K562 (cell line): ENCODE measurements around the gene CYB5D1.

Source experiments
- DNMT1 ChIP-seq: fragments of 450-650 bp; IDR thresholded peaks from 2 replicates; pipeline ENCODE4 v1.6.1; 2016; ENCODE audit warnings: antibody characterized with exemption, mild to moderate bottlenecking
- GATAD2A ChIP-seq: fragments of 450-650 bp; IDR thresholded peaks from 2 replicates; pipeline ENCODE4 v1.6.1; 2017
- KDM1A ChIP-seq, 2 experiments: fragments of 450-650 bp; IDR thresholded peaks; 2 replicates each; pipeline ENCODE4 v1.6.1; 2016; ENCODE audit warnings: mild to moderate bottlenecking in 2 of 2
- REST ChIP-seq, 2 experiments: fragments of 450-650 bp; formaldehyde crosslinking in 1 of 2; IDR thresholded peaks; 2 replicates each; pipeline versions ENCODE4 v1.4.0 to v1.6.1; 2014 to 2020; ENCODE audit warnings: mild to moderate bottlenecking in 2 of 2, borderline replicate concordance in 1 of 2, low read depth in 1 of 2
- RFX5 ChIP-seq: IDR thresholded peaks from 2 replicates; pipeline ENCODE4 v1.6.1; 2011; ENCODE audit warnings: low read depth, mild to moderate bottlenecking, improper control_type of control experiment, low read length
- SREBF2 ChIP-seq: sonication (generic); formaldehyde crosslinking; IDR thresholded peaks from 2 replicates; pipeline ENCODE4 v1.4.0; 2020; ENCODE audit warnings: mild to moderate bottlenecking, missing genetic modification reagents
- TAF1 ChIP-seq: IDR thresholded peaks from 2 replicates; pipeline ENCODE4 v1.6.1; 2011; ENCODE audit warnings: mild to moderate bottlenecking, low read length, moderate library complexity; ENCODE audit not compliant: insufficient read depth, control insufficient read depth, severe bottlenecking; ENCODE audit errors: extremely low read depth
- ZNF561 ChIP-seq: fragments of 450-650 bp; formaldehyde crosslinking; conservative IDR thresholded peaks from 2 replicates; pipeline ENCODE4 v1.4.0; 2020; ENCODE audit warnings: mild to moderate bottlenecking, moderate library complexity
- ZZZ3 ChIP-seq: fragments of 450-650 bp; IDR thresholded peaks from 2 replicates; pipeline ENCODE4 v1.6.1; 2016; ENCODE audit warnings: antibody characterized with exemption, mild to moderate bottlenecking, moderate library complexity
- TF ChIP-seq, protein P1 (sequence below), 2 experiments: fragments of 450-650 bp; IDR thresholded peaks; 2 replicates each; pipeline ENCODE4 v1.6.1; 2016; ENCODE audit warnings: mild to moderate bottlenecking in 2 of 2, borderline replicate concordance in 1 of 2, low read depth in 1 of 2, moderate library complexity in 1 of 2
- TF ChIP-seq, protein P2 (sequence below), 3 experiments: IDR thresholded peaks in 2 of 3; conservative IDR thresholded peaks in 1 of 3; 2 replicates each; pipeline ENCODE4 v1.5.1; 2011 to 2012; ENCODE audit warnings: low read length in 3 of 3, mild to moderate bottlenecking in 3 of 3, control low read depth in 2 of 3, improper control_type of control experiment in 1 of 3, inconsistent platforms in 1 of 3, low read depth in 1 of 3, mixed read lengths in 1 of 3, moderate library complexity in 1 of 3; ENCODE audit not compliant: insufficient read depth in 2 of 3
- TF ChIP-seq, protein P3 (sequence below): sonication (generic); formaldehyde crosslinking; IDR thresholded peaks from 2 replicates; pipeline ENCODE4 v1.8.1; 2023; ENCODE audit warnings: mild to moderate bottlenecking, missing genetic modification reagents

- TF ChIP-seq SREBF2 (no peak), KDM1A (IDR thresholded peaks at IDR 0.05) (no peak), ZNF561 (no peak), DNMT1 (no peak), GATAD2A (no peak), REST (IDR thresholded peaks at IDR 0.05; ENCODE audit: borderline replicate concordance) (no peak), REST (CRISPR knock-in tag; IDR thresholded peaks at IDR 0.05; ENCODE audit: low read depth) (no peak), ZZZ3 (no peak), RFX5 (no peak), TAF1 (no peak)
- TF ChIP-seq, protein P1, sequence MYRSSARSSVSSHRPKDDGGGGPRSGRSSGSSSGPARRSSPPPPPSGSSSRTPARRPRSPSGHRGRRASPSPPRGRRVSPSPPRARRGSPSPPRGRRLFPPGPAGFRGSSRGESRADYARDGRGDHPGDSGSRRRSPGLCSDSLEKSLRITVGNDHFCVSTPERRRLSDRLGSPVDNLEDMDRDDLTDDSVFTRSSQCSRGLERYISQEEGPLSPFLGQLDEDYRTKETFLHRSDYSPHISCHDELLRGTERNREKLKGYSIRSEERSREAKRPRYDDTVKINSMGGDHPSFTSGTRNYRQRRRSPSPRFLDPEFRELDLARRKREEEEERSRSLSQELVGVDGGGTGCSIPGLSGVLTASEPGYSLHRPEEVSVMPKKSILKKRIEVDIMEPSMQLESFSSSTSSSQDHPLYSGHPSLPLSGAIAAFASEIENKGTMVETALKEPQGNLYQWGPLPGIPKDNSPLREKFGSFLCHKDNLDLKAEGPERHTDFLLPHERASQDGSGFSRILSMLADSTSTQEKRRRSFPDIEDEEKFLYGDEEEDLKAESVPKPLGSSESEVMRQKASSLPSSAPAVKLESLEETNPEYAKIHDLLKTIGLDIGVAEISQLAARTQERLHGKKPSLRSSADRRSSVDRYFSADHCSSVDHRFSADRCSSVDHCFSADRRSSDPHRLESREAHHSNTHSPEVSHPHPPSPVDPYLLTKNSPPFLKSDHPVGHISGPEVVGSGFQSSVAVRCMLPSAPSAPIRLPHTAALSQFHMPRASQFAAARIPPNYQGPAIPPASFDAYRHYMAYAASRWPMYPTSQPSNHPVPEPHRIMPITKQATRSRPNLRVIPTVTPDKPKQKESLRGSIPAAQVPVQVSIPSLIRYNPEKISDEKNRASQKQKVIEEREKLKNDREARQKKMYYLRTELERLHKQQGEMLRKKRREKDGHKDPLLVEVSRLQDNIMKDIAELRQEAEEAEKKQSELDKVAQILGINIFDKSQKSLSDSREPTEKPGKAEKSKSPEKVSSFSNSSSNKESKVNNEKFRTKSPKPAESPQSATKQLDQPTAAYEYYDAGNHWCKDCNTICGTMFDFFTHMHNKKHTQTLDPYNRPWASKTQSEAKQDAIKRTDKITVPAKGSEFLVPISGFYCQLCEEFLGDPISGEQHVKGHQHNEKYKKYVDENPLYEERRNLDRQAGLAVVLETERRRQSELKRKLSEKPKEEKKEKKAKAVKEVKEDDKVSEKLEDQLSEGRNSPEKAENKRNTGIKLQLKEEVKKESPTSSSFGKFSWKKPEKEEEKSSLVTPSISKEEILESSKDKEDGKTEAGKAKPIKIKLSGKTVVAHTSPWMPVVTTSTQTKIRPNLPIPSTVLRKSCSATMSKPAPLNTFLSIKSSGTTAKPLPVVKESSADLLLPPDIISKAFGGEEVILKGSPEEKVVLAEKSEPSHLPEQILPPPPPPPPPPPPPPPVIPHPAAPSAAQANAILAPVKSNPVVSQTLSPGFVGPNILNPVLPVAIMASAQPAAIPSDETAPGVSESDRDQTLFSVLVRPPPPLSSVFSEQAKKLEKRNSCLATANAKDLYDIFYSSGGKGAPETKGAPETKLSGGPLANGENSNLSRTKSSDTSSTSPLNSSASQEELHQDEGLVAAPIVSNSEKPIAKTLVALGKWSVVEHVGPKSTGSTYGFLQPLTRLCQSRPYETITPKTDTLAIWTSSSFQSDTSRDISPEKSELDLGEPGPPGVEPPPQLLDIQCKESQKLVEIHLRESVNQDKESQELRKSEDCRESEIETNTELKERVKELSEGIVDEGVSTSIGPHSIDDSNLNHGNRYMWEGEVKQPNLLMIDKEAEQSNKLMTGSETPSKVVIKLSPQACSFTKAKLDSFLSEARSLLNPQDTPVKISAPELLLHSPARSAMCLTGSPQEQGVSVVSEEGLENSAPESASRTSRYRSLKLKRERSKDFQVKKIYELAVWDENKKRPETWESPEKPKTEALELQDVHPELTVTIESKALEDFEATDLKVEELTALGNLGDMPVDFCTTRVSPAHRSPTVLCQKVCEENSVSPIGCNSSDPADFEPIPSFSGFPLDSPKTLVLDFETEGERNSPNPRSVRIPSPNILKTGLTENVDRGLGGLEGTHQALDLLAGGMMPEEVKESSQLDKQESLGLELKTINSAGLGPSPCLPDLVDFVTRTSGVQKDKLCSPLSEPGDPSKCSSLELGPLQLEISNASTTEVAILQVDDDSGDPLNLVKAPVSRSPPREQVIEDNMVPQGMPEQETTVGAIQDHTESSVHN (IDR thresholded peaks at IDR 0.05; ENCODE audit: borderline replicate concordance in 1 of 2, low read depth in 1 of 2) = no peak
- TF ChIP-seq, protein P2, sequence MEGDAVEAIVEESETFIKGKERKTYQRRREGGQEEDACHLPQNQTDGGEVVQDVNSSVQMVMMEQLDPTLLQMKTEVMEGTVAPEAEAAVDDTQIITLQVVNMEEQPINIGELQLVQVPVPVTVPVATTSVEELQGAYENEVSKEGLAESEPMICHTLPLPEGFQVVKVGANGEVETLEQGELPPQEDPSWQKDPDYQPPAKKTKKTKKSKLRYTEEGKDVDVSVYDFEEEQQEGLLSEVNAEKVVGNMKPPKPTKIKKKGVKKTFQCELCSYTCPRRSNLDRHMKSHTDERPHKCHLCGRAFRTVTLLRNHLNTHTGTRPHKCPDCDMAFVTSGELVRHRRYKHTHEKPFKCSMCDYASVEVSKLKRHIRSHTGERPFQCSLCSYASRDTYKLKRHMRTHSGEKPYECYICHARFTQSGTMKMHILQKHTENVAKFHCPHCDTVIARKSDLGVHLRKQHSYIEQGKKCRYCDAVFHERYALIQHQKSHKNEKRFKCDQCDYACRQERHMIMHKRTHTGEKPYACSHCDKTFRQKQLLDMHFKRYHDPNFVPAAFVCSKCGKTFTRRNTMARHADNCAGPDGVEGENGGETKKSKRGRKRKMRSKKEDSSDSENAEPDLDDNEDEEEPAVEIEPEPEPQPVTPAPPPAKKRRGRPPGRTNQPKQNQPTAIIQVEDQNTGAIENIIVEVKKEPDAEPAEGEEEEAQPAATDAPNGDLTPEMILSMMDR (IDR thresholded peaks at IDR 0.05 in 2 of 3, conservative IDR thresholded peaks at IDR 0.05 in 1 of 3; ENCODE audit: insufficient read depth in 2 of 3, low read depth in 1 of 3, low read length in 3 of 3) = 0 out of 6 replicates have a peak, but pooled peaks of 1 of the 3 experiments have one; percentile 3
- TF ChIP-seq, protein P3, sequence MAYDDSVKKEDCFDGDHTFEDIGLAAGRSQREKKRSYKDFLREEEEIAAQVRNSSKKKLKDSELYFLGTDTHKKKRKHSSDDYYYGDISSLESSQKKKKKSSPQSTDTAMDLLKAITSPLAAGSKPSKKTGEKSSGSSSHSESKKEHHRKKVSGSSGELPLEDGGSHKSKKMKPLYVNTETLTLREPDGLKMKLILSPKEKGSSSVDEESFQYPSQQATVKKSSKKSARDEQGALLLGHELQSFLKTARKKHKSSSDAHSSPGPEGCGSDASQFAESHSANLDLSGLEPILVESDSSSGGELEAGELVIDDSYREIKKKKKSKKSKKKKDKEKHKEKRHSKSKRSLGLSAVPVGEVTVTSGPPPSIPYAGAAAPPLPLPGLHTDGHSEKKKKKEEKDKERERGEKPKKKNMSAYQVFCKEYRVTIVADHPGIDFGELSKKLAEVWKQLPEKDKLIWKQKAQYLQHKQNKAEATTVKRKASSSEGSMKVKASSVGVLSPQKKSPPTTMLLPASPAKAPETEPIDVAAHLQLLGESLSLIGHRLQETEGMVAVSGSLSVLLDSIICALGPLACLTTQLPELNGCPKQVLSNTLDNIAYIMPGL = no peak
Measured at GRCh38 chr17:7886227-7887037, 28.6 kb downstream of the CYB5D1 start.
